ENCODE results near the gene AP1G1.
A peak's percentile ranks its signal among the peaks of the same experiment; 100 is the strongest.

Gene AP1G1

GRCh38 chr16:71807905-71808592 lies 585 bp downstream of the AP1G1 start:
- Histone ChIP-seq H3K4me1 (ENCODE audit: low read depth, poor library complexity, severe bottlenecking) (peaks cover 30% of the 10 kb centered on the region), H3K27ac (peak overlapping the region; percentile 100), H3K4me2 (peak overlapping the region; percentile 95), H2AFZ (ENCODE audit: low read depth) (peak overlapping the region; percentile 93), H3K36me3 (ENCODE audit: insufficient read depth) (no peaks in the 10 kb centered on the region), H4K20me1 (ENCODE audit: insufficient read depth) (no peaks in the 10 kb centered on the region), H3K9ac (peak overlapping the region; percentile 97), H3K79me2 (ENCODE audit: insufficient read depth, low read depth) (peaks cover 58% of the 10 kb centered on the region), H3K27me3 (ENCODE audit: insufficient read depth, low read depth) (no peaks in the 10 kb centered on the region), H3K4me3 (IDR thresholded peaks at IDR 0.05; ENCODE audit: insufficient read depth, low read depth, low read length) (no peak overlapping the region)
- no peak for TF ChIP-seq CTCF (conservative IDR thresholded peaks at IDR 0.05; ENCODE audit: low read depth, low read length)

GRCh38 chr16:71803305-71803690 lies 5.3 kb downstream of the AP1G1 start:
- Histone ChIP-seq H3K79me2 (ENCODE audit: insufficient read depth, low read depth) (peaks cover 92% of the 10 kb centered on the region), H3K4me3 (IDR thresholded peaks at IDR 0.05; ENCODE audit: insufficient read depth, low read depth, low read length) (no peak overlapping the region), H3K4me1 (ENCODE audit: low read depth, poor library complexity, severe bottlenecking) (peaks cover 23% of the 10 kb centered on the region), H3K9ac (no peak overlapping the region), H3K4me2 (no peak overlapping the region), H3K27me3 (ENCODE audit: insufficient read depth, low read depth) (no peaks in the 10 kb centered on the region), H4K20me1 (ENCODE audit: insufficient read depth) (no peaks in the 10 kb centered on the region), H2AFZ (ENCODE audit: low read depth) (no peak overlapping the region), H3K27ac (no peak overlapping the region), H3K36me3 (ENCODE audit: insufficient read depth) (no peaks in the 10 kb centered on the region)
- no peak for TF ChIP-seq CTCF (conservative IDR thresholded peaks at IDR 0.05; ENCODE audit: low read depth, low read length)

GRCh38 chr16:71796501-71797097 lies 12.0 kb downstream of the AP1G1 start:
- H3K27ac ChIP-seq = no peak overlapping the region
- peaks cover 2% of the 10 kb centered on the region; the same call in 1 of the 2 replicates for H4K20me1 ChIP-seq (ENCODE audit: insufficient read depth)
- no peak overlapping the region for H3K9ac ChIP-seq
- TF ChIP-seq CTCF (conservative IDR thresholded peaks at IDR 0.05; ENCODE audit: low read depth, low read length) = no peak
- H3K79me2 ChIP-seq (ENCODE audit: insufficient read depth, low read depth) = peaks cover 81% of the 10 kb centered on the region
- no peak overlapping the region for H3K4me3 ChIP-seq (IDR thresholded peaks at IDR 0.05; ENCODE audit: insufficient read depth, low read depth, low read length)
- H3K36me3 ChIP-seq (ENCODE audit: insufficient read depth) = no peaks in the 10 kb centered on the region
- H3K4me1 ChIP-seq (ENCODE audit: low read depth, poor library complexity, severe bottlenecking) = peaks cover 25% of the 10 kb centered on the region
- H3K4me2 ChIP-seq = no peak overlapping the region
- H2AFZ ChIP-seq (ENCODE audit: low read depth) = no peak overlapping the region
- no peaks in the 10 kb centered on the region for H3K27me3 ChIP-seq (ENCODE audit: insufficient read depth, low read depth)

GRCh38 chr16:71794943-71795342 lies 13.7 kb downstream of the AP1G1 start:
- TF ChIP-seq CTCF (conservative IDR thresholded peaks at IDR 0.05; ENCODE audit: low read depth, low read length) = no peak

More at GRCh38 chr16:71794943-71795342, 13.7 kb downstream of the AP1G1 start:
- peaks cover 82% of the 10 kb centered on the region for H3K79me2 ChIP-seq (ENCODE audit: insufficient read depth, low read depth)
- H3K27me3 ChIP-seq (ENCODE audit: insufficient read depth, low read depth) = no peaks in the 10 kb centered on the region
- H2AFZ ChIP-seq (ENCODE audit: low read depth) = no peak overlapping the region
- H3K4me1 ChIP-seq (ENCODE audit: low read depth, poor library complexity, severe bottlenecking) = peaks cover 40% of the 10 kb centered on the region
- H3K9ac ChIP-seq = no peak overlapping the region
- H3K27ac ChIP-seq = peak overlapping the region; percentile 3; the same call in 1 of the 2 replicates
- H3K36me3 ChIP-seq (ENCODE audit: insufficient read depth) = no peaks in the 10 kb centered on the region
- H3K4me2 ChIP-seq = no peak overlapping the region; the same call in 1 of the 2 replicates
- peaks cover 3% of the 10 kb centered on the region; the same call in 1 of the 2 replicates for H4K20me1 ChIP-seq (ENCODE audit: insufficient read depth)
- no peak overlapping the region for H3K4me3 ChIP-seq (IDR thresholded peaks at IDR 0.05; ENCODE audit: insufficient read depth, low read depth, low read length)
